CMK (cell line): Measurements from ENCODE around the gene CYBC1.
"Not testable (repeated sequence)": the region's sequence is repeated elsewhere in the genome, so short reads cannot be mapped to it uniquely, and the experiment has no call there.

Experiments used
- DNase-seq: peaks from one replicate; pipeline ENCODE4 v3.0.0-alpha.2; 2010; ENCODE audit warnings: low read depth

CYBC1 gene

GRCh38 chr17:82434216-82434565, 16.4 kb downstream of the CYBC1 start:
- DNase-seq: no peak

GRCh38 chr17:82433560-82434215, 16.9 kb downstream of the CYBC1 start:
- DNase-seq: no peak

GRCh38 chr17:82432017-82432416, 18.5 kb downstream of the CYBC1 start:
- DNase-seq: no peak

GRCh38 chr17:82429824-82430223, 20.7 kb downstream of the CYBC1 start:
- DNase-seq: no peak

- no peak for DNase-seq
Measured at GRCh38 chr17:82428546-82428945, 22.0 kb downstream of the CYBC1 start.

GRCh38 chr17:82424863-82425159, 25.7 kb downstream of the CYBC1 start:
- DNase-seq: no peak

- DNase-seq: no peak
Measured at GRCh38 chr17:82424001-82424862, 26.3 kb downstream of the CYBC1 start.

- DNase-seq: no peak
Measured at GRCh38 chr17:82419540-82419939, 31.0 kb downstream of the CYBC1 start.

- DNase-seq: peak; percentile 65
Measured at GRCh38 chr17:82418001-82418986, 32.3 kb downstream of the CYBC1 start, which contains the start of the genes HEXD and OGFOD3. HEXD (plus strand) TSS chr17:82418347; CDS start chr17:82419800, 1,453 bp downstream. OGFOD3 (minus strand) TSS chr17:82418586; CDS start chr17:82418485, 101 bp downstream.

GRCh38 chr17:82416771-82417170, 33.8 kb downstream of the CYBC1 start:
- DNase-seq: no peak

GRCh38 chr17:82416264-82416663, 34.3 kb downstream of the CYBC1 start:
- DNase-seq: no peak

GRCh38 chr17:82415786-82416185, 34.8 kb downstream of the CYBC1 start:
- no peak for DNase-seq

GRCh38 chr17:82415336-82415735, 35.2 kb downstream of the CYBC1 start:
- no peak for DNase-seq

GRCh38 chr17:82414548-82415281, 35.8 kb downstream of the CYBC1 start:
- no peak for DNase-seq

- no peak for DNase-seq
Measured at GRCh38 chr17:82412535-82413520, 37.7 kb downstream of the CYBC1 start.

GRCh38 chr17:82412081-82412480, 38.5 kb downstream of the CYBC1 start:
- DNase-seq: not testable (repeated sequence)

- DNase-seq: no peak
Measured at GRCh38 chr17:82411396-82412053, 39.0 kb downstream of the CYBC1 start.

GRCh38 chr17:82410014-82410716, 40.4 kb downstream of the CYBC1 start:
- no peak for DNase-seq

- DNase-seq: no peak
Measured at GRCh38 chr17:82408938-82409318, 41.6 kb downstream of the CYBC1 start.
